K562 treated with DMSO at 1 percent for 24 hours (cell line): ENCODE data around the gene BCL2L15. TPM values are rescaled to one million over a fixed set of nuclear protein-coding genes. Genes with fewer than 3 reads are reported as not detected.

Experiments
- total RNA-seq: library from RNA; unstranded; fragments of 300-600 nt; gene quantifications from 2 replicates; pipeline ENCODE4 v1.2.3, GENCODE V29; 2022; ENCODE audit warnings: low read depth; ENCODE audit not compliant: insufficient read depth

The BCL2L15 gene
- total RNA-seq, result 1.2 TPM in 1 of 2 replicates, not detected in the other

GRCh38 chr1:113887402-113888175 lies at the start of gene BCL2L15:
Gene BCL2L15, minus strand, starts transcription at chr1:113887581. Its CDS starts 206 bp downstream, at chr1:113887375.

GRCh38 chr1:113928941-113929749 lies 41.8 kb upstream of the BCL2L15 start, which contains the start of gene HIPK1:
Gene HIPK1, plus strand, starts transcription at chr1:113929324.

GRCh38 chr1:113904674-113905434 lies 17.5 kb upstream of the BCL2L15 start, which contains the start of the genes AP4B1 and DCLRE1B:
Gene AP4B1, minus strand, starts transcription at chr1:113904799. Its CDS starts 82 bp downstream, at chr1:113904717.
Gene DCLRE1B, plus strand, starts transcription at chr1:113905326. Its CDS starts 261 bp downstream, at chr1:113905587.

DNA sequence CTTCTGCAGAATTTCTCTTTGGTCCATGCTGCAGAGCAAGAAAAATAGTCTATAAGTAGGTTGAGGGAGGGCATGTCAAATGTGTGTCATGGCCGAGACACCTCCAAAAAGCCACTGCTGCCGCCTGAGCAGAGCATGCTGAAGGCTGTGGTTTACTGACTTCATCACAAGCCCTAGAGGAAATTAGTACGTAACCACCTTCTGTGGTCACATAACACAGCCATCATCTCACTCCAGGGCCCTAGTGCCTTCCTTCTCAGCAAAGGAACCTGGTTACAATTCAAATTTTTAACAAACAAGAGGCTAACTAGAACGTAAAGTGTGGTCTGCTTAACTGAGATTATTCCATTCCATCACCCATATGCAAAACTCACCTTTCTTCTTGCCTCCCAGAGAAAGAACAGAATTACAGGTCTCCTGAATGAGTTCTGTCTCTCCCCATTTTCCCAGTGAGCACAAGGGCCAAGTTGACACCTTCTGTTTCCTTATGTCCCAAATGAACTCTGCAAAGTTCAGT lies 15.7 kb downstream of the BCL2L15 start, which contains the start of gene PTPN22:
PTPN22 (minus strand) TSS at position 116 of the 517 bp plus-strand sequence.

Other genes starting within 250 kb of the BCL2L15 start
- 57.0 and 60.9 TPM in 2 replicates for gene PHTF1, start 128.1 kb downstream of the BCL2L15 start, total RNA-seq
- 16.0 and 19.0 TPM in 2 replicates for gene RSBN1, start 75.1 kb downstream of the BCL2L15 start, total RNA-seq
- gene PTPN22, start 15.9 kb downstream of the BCL2L15 start, total RNA-seq, result 1.00 and 1.0 TPM in 2 replicates
- 13.4 and 19.2 TPM in 2 replicates for gene AP4B1, start 17.2 kb upstream of the BCL2L15 start, total RNA-seq
- gene DCLRE1B, start 17.7 kb upstream of the BCL2L15 start, total RNA-seq, result 15.7 and 17.9 TPM in 2 replicates
- 32.5 and 35.3 TPM in 2 replicates for gene HIPK1, start 41.7 kb upstream of the BCL2L15 start, total RNA-seq
- gene OLFML3, start 91.9 kb upstream of the BCL2L15 start, total RNA-seq, result not detected in 2 replicates